IMR-90 (cell line): ENCODE data around the gene CREG1. TPM values are rescaled to one million over a fixed set of nuclear protein-coding genes. Genes with fewer than 3 reads are reported as not detected.

Experiments used
- ATAC-seq: fragments of 200-7000 bp; cut with Tn5 transposase; 2 replicates; pipeline ENCODE4 v1.9.1; 2020; ENCODE audit warnings: low read depth, mild to moderate bottlenecking, moderate library complexity
- BruUV-seq: library from RNA; stranded (reverse); fragments of 400-500 nt; replicated peaks from 2 replicates; lab custom pipeline; 2021; lab: Mats Ljungman, UMichigan
- CTCF ChIA-PET: fragments of 300-600 bp; formaldehyde crosslinking; extraction: SDS; loops from one replicate; lab custom pipeline; 2021; ENCODE audit warnings: antibody characterized with exemption; lab: Yijun Ruan, JAX
- POLR2A ChIA-PET: fragments of 300-600 bp; sonication (Branson Sonifier 250); formaldehyde crosslinking; loops from one replicate; lab custom pipeline; 2022; ENCODE audit warnings: antibody characterized with exemption; ENCODE audit not compliant: unreplicated experiment; lab: Charles Lee
- DNase-seq: peaks from one replicate; pipeline ENCODE4 v3.0.0; 2013
- H2AFZ ChIP-seq: replicated peaks from 2 replicates; pipeline ENCODE3; 2013; ENCODE audit warnings: low read length, mild to moderate bottlenecking; ENCODE audit not compliant: poor library complexity
- H2AK5ac ChIP-seq: 2 replicates; pipeline ENCODE4 v1.6.1; 2013; ENCODE audit warnings: low read depth, low read length, inconsistent platforms
- H2AK9ac ChIP-seq: replicated peaks from 2 replicates; pipeline ENCODE3; 2013; ENCODE audit warnings: mild to moderate bottlenecking, low read depth, low read length, moderate library complexity; ENCODE audit not compliant: poor library complexity
- H2BK120ac ChIP-seq: 2 replicates; pipeline ENCODE4 v1.6.1; 2013; ENCODE audit warnings: low read depth, low read length, inconsistent platforms
- H2BK15ac ChIP-seq: 3 replicates; pipeline ENCODE4 v1.6.1; 2013; ENCODE audit warnings: low read depth, low read length, inconsistent platforms
- H2BK20ac ChIP-seq: 2 replicates; pipeline ENCODE4 v1.6.1; 2013; ENCODE audit warnings: low read depth, mild to moderate bottlenecking, inconsistent platforms, low read length, moderate library complexity
- H2BK5ac ChIP-seq: 2 replicates; pipeline ENCODE4 v1.6.1; 2013; ENCODE audit warnings: mild to moderate bottlenecking, low read depth, low read length, inconsistent platforms; ENCODE audit not compliant: poor library complexity, severe bottlenecking
- H3K14ac ChIP-seq: replicated peaks from 2 replicates; pipeline ENCODE4 v1.6.1; 2013; ENCODE audit warnings: low read depth, low read length, inconsistent platforms
- H3K18ac ChIP-seq: 2 replicates; pipeline ENCODE4 v1.6.1; 2013; ENCODE audit warnings: low read depth, low read length, control low read depth
- H3K23ac ChIP-seq: 2 replicates; pipeline ENCODE4 v1.6.1; 2013; ENCODE audit warnings: low read depth, low read length, inconsistent platforms
- H3K27ac ChIP-seq: 2 replicates; pipeline ENCODE4 v1.5.1; 2013; ENCODE audit warnings: mild to moderate bottlenecking, control low read depth, low read length; ENCODE audit not compliant: insufficient read depth
- H3K27me3 ChIP-seq: 2 replicates; pipeline ENCODE4 v1.6.1; 2013; ENCODE audit warnings: low read length; ENCODE audit not compliant: control insufficient read depth, insufficient read depth
- H3K36me3 ChIP-seq: 2 replicates; pipeline ENCODE4 v1.6.1; 2013; ENCODE audit warnings: low read length, mixed read lengths; ENCODE audit not compliant: control insufficient read depth, insufficient read depth
- H3K4ac ChIP-seq: 2 replicates; pipeline ENCODE4 v1.6.1; 2013; ENCODE audit warnings: low read depth, low read length, inconsistent platforms
- H3K4me1 ChIP-seq: 2 replicates; pipeline ENCODE4 v1.6.1; 2013; ENCODE audit warnings: low read length, mixed read lengths; ENCODE audit not compliant: control insufficient read depth, insufficient read depth
- H3K4me2 ChIP-seq: 2 replicates; pipeline ENCODE4 v1.6.1; 2013; ENCODE audit warnings: low read depth, mild to moderate bottlenecking, control low read depth, low read length, moderate library complexity
- H3K4me3 ChIP-seq: 2 replicates; pipeline ENCODE4 v1.5.1; 2013; ENCODE audit warnings: low read depth, mild to moderate bottlenecking, control low read depth, low read length, moderate library complexity; ENCODE audit not compliant: insufficient read depth
- H3K56ac ChIP-seq: 2 replicates; pipeline ENCODE4 v1.6.1; 2013; ENCODE audit warnings: low read length, inconsistent platforms; ENCODE audit not compliant: insufficient read depth; ENCODE audit errors: extremely low read depth
- H3K79me1 ChIP-seq, 2 experiments: 2 replicates each; pipeline ENCODE4 v1.6.1; 2013; ENCODE audit warnings: low read length in 2 of 2, inconsistent platforms in 1 of 2, low read depth in 1 of 2
- H3K9ac ChIP-seq: 2 replicates; pipeline ENCODE4 v1.6.1; 2013; ENCODE audit warnings: low read depth, low read length, control low read depth
- H3K9me1 ChIP-seq: 2 replicates; pipeline ENCODE4 v1.6.1; 2013; ENCODE audit warnings: low read length, inconsistent platforms; ENCODE audit not compliant: insufficient read depth
- H3K9me3 ChIP-seq: 2 replicates; pipeline ENCODE4 v1.6.1; 2013; ENCODE audit warnings: low read length; ENCODE audit not compliant: control insufficient read depth, insufficient read depth
- H4K20me1 ChIP-seq: 2 replicates; pipeline ENCODE4 v1.6.1; 2013; ENCODE audit warnings: low read length, inconsistent platforms; ENCODE audit not compliant: insufficient read depth
- H4K5ac ChIP-seq: 2 replicates; pipeline ENCODE4 v1.6.1; 2013; ENCODE audit warnings: mild to moderate bottlenecking, low read depth, low read length, control low read depth
- H4K8ac ChIP-seq, 2 experiments: 2 replicates each; pipeline ENCODE4 v1.6.1; 2013; ENCODE audit warnings: low read depth in 2 of 2, low read length in 2 of 2, control low read depth in 1 of 2, inconsistent platforms in 1 of 2
- H4K91ac ChIP-seq: 2 replicates; pipeline ENCODE4 v1.6.1; 2013; ENCODE audit warnings: low read depth, low read length, inconsistent platforms; ENCODE audit not compliant: insufficient read depth
- BHLHE40 ChIP-seq: fragments of 150-350 bp; IDR thresholded peaks from 2 replicates; pipeline ENCODE4 v1.6.1; 2016; ENCODE audit warnings: mild to moderate bottlenecking, low read depth, low read length
- MAZ ChIP-seq: IDR thresholded peaks from 2 replicates; pipeline ENCODE4 v1.6.1; 2012; ENCODE audit warnings: low read depth, mild to moderate bottlenecking, low read length, improper control_type of control experiment, moderate library complexity, borderline replicate concordance
- RFX5 ChIP-seq: IDR thresholded peaks from 2 replicates; pipeline ENCODE4 v1.8.0; 2012; ENCODE audit warnings: low read depth, mild to moderate bottlenecking, low read length, moderate library complexity
- SMC3 ChIP-seq: fragments of 150-350 bp; IDR thresholded peaks from 2 replicates; pipeline ENCODE4 v1.6.1; 2016; ENCODE audit warnings: low read depth, mild to moderate bottlenecking, antibody characterized with exemption, low read length, moderate library complexity
- WGBS, 2 experiments: methylation state at CpG; one replicate each; pipeline versions ENCODE4 v1.1.5 to v1.1.7; 2013; ENCODE audit warnings: missing lambda C conversion rate in 2 of 2; ENCODE audit not compliant: insufficient read length in 1 of 2; ENCODE audit errors: extremely low coverage in 2 of 2; 5-methylcytosine and 5-hydroxymethylcytosine counted together
- dilution Hi-C: fragments of 300-500 bp; cut with HindIII; formaldehyde crosslinking; loops from one replicate; pipeline ENCODE4 v1.14.3; 2018; ENCODE audit warnings: low sequenced_read_pairs; ENCODE audit not compliant: unreplicated experiment
- in situ Hi-C: fragments of 300-500 bp; cut with MboI; formaldehyde crosslinking; loops from 3 replicates; pipeline ENCODE4 v1.14.3; 2019; ENCODE audit warnings: low sequenced_read_pairs, inconsistent platforms, mixed read lengths
- intact Hi-C: fragments of 100-400 bp; cut with micrococcal nuclease; formaldehyde crosslinking; loops from 2 replicates; pipeline ENCODE4 v1.10.0; 2022
- polyA plus RNA-seq, 3 experiments: library from polyadenylated mRNA; depleted of rRNA; stranded (reverse); fragments of >200 nt; gene quantifications; 2 replicates each; pipeline ENCODE4 v1.2.3, GENCODE V29; 2012; ENCODE audit warnings: low replicate concordance in 1 of 3
- total RNA-seq: library from RNA; depleted of rRNA; stranded (reverse); fragments of >200 nt; gene quantifications from 2 replicates; pipeline ENCODE4 v1.2.3, GENCODE V29; 2012
- TF ChIP-seq, protein P1 (sequence below): fragments of 150-350 bp; IDR thresholded peaks from 2 replicates; pipeline ENCODE4 v1.6.1; 2017; ENCODE audit warnings: mild to moderate bottlenecking, antibody characterized with exemption, low read length, low read depth

CREG1 gene
- total and polyA plus RNA-seq, 2 of the 4 experiments (the other 2 are of a cell fraction): 2.9 to 6.4 TPM

DNA sequence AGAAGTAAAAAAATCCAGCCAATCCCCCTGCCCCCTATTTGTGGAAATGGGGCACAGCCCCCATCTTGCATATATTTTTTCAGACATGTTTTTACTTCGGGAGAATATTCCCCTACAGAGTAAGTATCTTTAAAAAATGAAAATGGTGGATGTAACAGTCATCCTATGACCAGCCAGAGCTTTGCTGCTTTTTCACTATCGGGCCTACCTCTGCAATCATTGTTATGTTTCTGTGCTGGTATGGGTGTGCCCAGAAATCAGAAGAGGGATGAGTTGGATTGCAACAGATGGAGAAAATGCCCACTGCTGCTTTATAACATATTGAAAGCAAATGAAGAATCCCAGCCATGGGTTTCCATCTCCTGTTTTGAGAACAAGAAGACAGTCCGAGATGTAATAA, 38.1 kb downstream of the CREG1 start:
- H3K9ac ChIP-seq: no peak overlapping the region
- ATAC-seq (no peak), DNase-seq (no peak)
- no peak overlapping the region for H3K4ac ChIP-seq
- dilution Hi-C loops (no loop called here), in situ Hi-C loops (no loop called here), intact Hi-C loops (no loop called here)
- no peak overlapping the region for H3K56ac ChIP-seq
- no peak overlapping the region for H3K18ac ChIP-seq
- no peaks in the 10 kb centered on the region for H3K79me1 ChIP-seq
- no peak overlapping the region for H2AK5ac ChIP-seq
- no peak overlapping the region for H3K14ac ChIP-seq
- ChIA-PET CTCF (no interaction called here), POLR2A (no interaction called here)
- H3K4me2 ChIP-seq: no peak overlapping the region
- no peaks in the 10 kb centered on the region for H4K20me1 ChIP-seq
- H3K4me1 ChIP-seq: no peaks in the 10 kb centered on the region
- TF ChIP-seq, protein P1, sequence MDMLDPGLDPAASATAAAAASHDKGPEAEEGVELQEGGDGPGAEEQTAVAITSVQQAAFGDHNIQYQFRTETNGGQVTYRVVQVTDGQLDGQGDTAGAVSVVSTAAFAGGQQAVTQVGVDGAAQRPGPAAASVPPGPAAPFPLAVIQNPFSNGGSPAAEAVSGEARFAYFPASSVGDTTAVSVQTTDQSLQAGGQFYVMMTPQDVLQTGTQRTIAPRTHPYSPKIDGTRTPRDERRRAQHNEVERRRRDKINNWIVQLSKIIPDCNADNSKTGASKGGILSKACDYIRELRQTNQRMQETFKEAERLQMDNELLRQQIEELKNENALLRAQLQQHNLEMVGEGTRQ: no peak
- TF ChIP-seq BHLHE40: no peak
- no peak for TF ChIP-seq RFX5
- no peak for TF ChIP-seq MAZ
- TF ChIP-seq SMC3: no peak
- no peak overlapping the region for H4K5ac ChIP-seq
- H3K23ac ChIP-seq: no peak overlapping the region
- no peak overlapping the region for H4K8ac ChIP-seq
- no peak overlapping the region for H2BK120ac ChIP-seq
- H2BK5ac ChIP-seq: no peak overlapping the region
- peaks cover 7% of the 10 kb centered on the region for H3K27me3 ChIP-seq
- no peak overlapping the region for H3K27ac ChIP-seq
- H2BK20ac ChIP-seq: no peak overlapping the region
- H3K4me3 ChIP-seq: no peak overlapping the region
- H3K9me1 ChIP-seq: no peaks in the 10 kb centered on the region
- WGBS, 2 experiments: no CpG with 5 or more reads among the region's 3 CpGs
- no peaks in the 10 kb centered on the region for H3K36me3 ChIP-seq
- no peaks in the 10 kb centered on the region for H3K9me3 ChIP-seq
- no peak overlapping the region for H2AFZ ChIP-seq
- BruUV-seq: no TSS peak
- no peak overlapping the region for H2BK15ac ChIP-seq
- H4K91ac ChIP-seq: no peak overlapping the region
- H2AK9ac ChIP-seq: no peak overlapping the region
